ENCODE measurements around the gene UFL1.
"Not testable (repeated sequence)": the region's sequence is repeated elsewhere in the genome, so short reads cannot be mapped to it uniquely, and the experiment has no call there.

The UFL1 gene

DNA sequence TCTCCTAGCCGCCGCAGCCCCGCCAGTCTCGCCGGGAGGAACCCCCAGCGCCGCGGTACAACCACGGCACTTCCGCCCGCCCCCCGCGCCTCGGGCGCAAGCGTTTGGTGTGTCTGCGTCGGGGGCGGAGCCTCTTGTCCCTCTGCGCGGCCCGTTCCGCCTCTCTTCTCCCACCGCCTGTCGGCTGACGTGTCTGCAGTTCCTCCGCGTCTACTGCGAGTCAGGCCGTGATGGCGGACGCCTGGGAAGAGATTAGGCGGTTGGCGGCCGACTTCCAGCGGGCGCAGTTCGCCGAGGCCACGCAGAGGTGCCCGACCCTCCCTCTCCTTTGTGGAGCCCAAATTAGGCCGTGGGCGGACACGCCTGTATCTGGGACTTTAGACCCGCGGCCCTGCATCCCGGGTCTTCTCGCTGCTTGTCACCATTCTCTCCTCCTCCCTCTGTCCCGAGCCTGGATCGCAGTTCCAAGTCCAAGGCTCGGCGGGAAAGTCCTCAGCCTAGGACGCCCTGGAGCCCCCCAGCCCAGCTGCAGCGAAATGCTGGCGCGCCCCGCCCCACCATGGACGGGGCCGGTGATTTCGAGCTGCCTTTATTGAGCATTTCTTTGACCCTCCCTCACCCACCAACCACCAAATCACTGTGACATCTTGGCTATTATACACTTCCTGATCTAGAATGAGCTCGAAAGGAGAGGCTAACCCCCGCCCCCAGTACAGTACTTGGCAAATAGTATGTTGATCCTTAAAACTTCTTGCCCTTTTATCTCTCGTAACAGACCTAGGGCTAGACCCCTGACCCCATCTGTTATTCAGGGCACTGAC lies at the start of gene UFL1:
Gene UFL1 (plus strand): TSS at position 163 of the 821 bp plus-strand sequence. CDS start 68 bp downstream, at position 231.
- peak; percentile 90 for DNase-seq

DNA sequence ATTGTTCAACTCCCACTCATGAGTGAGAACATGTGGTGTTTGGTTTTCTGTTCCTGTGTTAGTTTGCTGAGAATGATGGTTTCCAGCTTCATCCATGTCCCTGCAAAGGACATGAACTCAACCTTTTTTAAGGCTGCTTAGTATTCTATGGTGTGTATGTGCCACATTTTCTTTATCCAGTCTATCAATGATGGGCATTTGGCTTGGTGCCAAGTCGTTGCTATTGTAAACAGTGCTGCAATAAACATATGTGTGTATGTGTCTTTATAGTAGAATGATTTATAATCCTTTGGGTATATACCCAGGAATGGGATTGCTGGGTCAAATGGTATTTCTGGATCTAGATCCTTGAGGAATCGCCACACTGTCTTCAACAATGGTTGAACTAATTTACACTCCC lies 49.3 kb upstream of the UFL1 start:
- not testable (repeated sequence) for DNase-seq

DNA sequence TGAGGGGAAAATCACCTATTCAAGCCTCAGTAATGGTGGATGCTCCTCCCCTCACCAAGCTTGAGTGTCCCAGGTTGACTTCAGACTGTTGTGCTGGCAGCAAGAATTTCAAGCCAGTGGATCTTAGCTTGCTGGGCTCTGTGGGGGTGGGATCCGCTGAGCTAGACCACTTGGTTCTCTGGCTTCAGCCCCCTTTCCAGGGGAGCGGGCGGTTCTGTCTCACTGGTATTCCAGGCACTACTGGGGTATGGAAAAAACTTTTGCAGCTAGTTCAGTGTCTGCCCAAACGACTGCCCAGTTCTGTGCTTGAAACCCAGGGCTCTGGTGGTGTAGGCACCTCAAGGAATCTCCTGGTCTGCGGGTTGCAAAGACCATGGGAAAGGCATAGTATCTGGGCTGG lies 42.9 kb upstream of the UFL1 start:
- no peak for DNase-seq

DNA sequence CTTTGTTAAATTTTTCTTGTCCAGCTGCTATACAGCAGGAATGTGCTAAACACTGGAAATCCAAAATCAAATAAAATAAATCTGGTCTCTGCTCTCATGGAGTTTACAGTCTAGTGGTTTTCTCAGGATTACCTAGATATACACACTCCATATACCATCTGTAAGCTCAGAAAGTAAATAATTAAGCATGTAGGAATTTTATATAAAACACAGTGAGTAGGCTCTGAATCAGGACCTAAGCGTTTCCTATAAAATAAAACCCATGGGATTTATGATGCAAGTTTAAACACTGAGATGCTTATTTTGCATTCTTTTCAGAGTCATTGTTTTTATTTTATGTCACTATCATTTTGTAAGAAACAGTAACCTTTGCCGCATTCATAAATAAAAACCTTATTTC lies 29.7 kb upstream of the UFL1 start:
- no peak for DNase-seq

DNA sequence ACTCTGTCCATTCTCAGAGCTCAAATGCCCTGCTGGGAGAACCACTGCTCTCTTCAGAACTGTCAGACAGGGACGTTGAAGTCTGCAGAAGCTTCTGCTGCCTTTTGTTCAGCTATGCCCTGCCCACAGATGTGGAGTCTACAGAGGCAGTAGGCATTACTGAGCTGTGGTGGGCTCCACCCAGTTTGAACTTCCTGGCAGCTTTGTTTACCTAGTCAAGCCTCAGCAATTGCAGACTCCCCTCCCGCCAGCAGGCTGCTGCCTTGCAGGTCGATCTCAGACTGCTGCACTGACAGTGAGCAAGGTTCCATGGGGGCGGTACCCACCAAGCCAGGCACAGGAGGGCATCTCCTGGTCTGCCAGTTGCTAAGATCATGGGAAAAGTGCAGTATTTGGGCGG lies 21.8 kb upstream of the UFL1 start:
- DNase-seq = no peak

DNA sequence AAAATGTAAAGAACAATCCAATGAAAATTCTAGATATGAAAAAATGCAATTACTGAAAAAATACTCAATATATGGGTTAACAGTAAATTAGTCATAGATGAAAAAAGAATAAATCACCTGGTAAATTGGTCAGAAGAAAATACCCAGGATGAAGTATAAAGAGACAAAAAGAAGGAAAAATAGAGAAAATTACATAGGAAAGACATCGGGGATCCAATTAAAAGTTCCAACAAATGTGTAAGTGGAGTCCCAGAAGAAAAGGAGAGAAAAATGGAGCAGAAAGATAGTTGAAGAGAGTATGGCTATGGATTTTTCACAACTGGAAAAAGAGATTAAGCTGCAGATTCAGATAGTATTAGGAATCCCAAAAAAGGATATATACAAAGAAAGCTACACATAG lies 18.7 kb upstream of the UFL1 start:
- no peak for DNase-seq

DNA sequence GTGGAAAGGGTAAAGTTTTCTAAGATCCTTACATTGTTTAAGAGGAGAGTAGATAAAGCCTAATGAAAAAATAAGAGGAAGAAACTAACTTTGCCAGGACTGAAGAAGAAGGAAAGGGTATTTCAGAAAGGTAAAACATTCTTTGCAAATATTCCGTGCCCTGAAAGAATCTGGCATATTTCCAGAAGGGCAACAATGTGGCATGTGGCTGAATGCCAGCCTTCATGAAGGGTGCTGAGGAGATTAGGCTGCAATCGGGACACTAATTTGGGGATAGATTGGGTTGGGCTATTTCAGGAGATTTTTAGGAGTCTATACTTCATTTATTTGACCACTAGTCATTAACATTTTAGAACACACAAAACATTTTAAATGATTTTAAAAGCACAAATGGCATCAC lies 16.2 kb upstream of the UFL1 start:
- no peak for DNase-seq

DNA sequence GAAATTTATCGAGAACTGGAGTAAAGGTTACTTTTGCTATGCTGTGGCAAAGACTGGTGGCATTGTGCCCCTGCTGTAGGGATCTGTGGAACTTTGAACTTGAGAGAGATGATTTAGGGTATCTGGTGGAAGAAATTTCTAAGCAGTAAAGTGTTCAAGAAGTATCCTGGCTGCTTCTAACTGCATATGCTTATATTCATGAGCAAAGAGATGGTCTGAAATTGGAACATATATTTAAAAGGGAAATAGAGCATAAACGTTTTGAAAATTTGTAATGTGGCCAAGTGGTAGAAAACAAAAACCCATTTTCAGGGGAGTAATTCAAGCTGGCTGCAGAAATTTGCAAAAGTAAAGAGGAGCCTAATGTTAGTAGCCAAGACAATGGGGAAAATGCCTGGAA lies 12.3 kb upstream of the UFL1 start:
- no peak for DNase-seq

DNA sequence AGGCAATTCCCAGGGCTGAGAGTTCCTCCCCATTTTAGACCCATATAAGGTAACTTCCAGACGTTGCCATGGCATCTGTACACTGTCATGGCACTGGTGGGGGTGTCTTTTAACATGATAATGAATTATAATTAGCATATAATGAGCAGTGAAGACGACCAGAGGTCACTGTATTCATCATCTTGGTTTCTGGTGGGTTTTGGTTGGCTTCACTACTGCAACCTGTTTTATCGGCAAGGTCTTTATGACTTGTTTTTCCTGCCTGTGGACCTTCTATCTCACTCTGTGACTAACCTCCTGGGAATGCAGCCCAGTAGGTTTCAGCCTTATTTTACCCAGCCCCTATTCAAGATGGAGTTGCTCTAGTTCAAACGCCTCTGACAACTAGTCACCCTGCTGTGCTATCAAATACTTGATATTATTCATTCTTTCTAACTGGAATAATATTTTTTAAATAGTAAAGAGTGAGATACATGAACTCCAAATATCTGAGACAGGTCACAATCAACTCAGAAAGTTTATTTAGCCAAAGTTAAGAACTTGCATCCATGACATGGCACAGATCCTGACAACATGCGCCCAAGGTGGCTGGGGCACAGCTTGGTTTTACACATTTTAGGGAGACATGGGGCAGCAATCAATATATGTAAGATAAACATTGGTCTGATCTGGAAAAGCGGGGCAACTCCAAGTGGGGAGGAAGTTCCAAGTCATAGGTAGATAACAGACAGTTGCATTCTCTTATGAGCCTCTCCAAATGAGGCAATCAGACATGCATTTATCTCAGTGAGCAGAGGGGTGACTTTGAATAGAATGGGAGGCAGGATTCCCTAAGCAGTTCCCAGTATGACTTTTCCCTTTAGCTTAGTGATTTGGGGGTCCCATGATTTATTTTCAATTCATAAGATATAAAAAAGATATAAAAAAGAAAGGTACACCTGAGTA lies 1.2 kb upstream of the UFL1 start:
- no peak for DNase-seq

DNA sequence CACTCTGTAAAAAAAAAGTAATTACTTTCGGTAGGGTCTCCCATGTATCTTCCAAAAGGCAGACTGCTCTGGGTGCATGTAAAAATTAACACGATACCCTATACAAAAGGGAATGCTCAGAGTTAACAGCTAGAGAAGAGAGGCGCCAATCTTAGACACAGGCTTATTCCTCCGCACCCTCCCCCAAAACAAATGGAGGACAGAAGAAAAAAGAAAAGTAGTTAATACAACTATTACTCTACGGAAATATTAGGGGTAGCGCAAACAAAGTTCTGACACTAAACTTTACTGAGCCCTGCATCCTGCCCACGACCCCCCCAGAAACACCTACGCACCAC lies 331 bp upstream of the UFL1 start:
- DNase-seq = no peak

DNA sequence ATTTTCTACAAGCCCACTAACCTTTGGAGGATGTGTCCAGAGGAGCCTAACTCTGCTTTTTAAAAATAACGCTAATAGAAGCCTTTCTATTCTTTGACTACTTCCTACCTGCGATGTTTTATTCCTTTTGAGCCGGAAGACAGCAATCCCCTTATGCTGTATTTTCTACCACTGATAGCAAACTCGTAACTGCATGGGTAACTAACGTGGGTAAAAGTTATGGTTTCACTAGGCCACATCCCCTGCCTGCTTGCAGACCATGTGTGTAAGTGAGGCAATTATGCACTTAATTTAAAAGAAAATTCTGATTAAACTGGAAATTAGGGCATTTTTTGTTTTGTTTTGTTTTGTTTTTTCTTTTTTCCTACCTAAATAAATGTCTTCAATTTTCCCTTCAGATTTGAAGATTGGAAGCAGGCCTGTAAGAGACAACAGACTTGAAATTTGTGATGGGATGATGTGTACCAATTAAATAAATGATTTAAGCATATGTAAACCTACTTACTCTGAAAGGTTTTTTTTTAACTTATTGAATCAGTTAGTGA lies 931 bp downstream of the UFL1 start:
- no peak for DNase-seq

DNA sequence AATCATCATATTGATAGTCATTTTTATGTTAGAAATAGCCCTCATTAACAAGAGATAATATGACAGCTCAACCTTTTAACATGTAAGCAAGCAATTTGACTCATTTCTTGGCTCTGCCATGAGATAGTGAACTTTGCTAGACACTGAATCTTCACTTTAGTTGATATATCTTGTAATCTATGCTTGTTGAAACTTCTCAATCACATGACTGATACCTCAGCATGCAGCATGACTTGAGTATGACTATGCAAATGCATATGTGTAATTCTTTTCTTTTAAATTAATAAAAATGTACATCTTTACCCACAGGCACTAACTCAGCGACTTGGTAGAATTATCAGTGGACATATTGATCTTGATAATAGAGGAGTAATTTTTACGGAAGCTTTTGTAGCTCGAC lies 6.6 kb downstream of the UFL1 start:
- no peak for DNase-seq

DNA sequence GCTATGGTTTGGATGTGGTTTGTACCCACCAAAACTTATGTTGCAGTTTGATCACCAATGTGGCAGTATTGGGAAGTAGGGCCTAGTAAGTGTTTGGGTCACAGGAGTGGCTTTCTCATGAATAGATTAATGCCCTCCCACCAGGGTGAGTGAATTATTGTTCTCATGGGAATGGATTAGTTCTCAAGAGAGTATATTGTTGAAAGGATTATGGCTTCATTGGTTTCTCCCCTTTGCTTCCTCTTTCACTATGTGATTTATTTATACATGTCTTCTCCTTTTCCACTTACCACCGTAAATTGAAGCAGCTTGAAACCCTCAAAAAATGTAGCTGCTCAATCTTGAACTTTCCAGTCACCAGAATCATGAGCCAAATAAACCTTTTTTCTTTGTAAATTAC lies 10.8 kb downstream of the UFL1 start:
- no peak for DNase-seq

DNA sequence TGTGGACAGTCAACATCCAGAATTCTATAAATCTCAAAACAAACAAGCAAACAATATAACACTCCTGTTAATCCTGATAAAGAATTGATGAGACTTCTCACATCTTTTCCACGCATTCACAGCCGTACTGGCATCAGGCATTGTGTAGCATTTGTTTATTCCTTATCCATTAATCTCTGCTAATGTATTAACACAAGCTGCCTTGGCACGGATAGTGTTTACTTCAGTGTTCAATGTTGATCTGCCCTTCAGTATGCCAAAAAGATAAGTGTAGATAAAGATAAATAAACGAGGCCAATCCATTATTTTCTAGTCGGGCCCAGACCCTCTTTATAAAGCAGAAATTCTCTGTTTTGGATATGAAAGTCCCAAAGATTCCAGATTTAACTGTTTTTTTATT lies 16.1 kb downstream of the UFL1 start:
- DNase-seq = no peak

DNA sequence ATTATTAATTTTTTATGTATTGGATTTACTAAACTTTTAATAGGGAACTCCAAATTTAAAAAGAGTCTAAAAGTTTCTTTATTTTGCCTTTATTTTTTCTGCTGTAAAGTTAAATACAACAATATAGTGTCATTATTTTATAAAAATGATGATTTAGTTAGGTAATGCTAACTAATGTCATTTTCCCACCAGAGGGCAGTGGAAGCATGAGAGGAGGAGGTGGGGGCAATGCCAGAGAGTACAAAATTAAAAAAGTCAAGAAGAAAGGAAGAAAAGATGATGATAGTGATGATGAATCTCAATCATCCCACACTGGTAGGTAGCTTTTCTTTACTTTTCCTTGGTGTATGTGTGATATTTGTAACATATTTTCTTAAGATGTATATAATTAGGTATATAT lies 21.1 kb downstream of the UFL1 start:
- DNase-seq = peak; percentile 3

DNA sequence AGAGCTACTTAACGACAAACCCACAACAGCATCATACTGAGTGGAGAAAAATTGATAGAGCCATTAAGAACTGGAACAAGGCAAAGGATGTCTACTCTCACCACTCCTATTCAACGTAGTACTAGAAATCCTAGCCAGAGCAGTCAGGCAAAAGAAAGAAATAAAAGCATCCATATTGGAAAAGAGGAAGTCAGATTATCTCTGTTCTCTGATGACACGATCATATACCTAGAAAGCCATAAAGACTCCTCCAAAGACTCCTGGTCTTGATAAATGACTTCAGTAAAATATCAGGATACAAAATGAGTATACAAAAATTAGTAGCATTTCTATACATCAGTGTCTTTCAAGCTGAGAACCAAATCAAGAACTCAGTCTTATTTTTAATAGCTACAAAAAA lies 24.3 kb downstream of the UFL1 start:
- DNase-seq = no peak

DNA sequence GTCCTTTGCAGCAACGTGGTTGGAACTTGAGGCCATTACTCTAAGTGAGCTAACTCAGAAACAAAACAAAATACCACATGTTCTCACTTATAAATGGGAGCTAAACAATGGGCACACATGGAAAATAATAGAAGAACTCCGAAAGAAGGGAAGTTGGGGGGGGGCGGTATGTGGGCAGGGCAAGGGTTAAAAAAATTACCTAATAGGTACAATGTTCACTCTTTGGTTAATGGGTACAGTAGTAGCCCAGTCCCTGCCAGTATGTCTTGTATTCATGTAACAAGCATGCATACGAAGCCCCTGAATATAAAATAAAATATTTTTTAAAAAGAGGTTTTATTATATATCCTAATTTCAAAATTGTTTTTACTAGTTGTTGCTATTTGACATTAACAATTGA lies 26.0 kb downstream of the UFL1 start:
- DNase-seq = no peak

DNA sequence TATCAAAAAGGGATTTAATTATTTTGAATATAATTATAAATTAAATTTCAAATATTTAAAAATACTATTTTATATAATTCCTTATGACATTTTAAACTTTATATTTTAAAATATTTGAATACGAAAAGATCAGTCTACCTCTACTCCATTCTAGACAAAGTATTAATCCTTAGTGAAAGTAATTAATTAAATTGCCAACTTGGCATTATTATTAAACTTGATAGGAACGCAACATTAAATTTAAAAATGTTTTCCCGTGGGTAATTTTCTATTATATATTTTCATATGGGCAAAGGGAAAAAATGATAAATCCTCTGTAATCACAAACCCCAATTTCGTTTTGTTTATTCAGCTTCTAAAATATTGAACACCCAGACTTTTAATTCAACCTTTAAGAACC lies 33.0 kb downstream of the UFL1 start:
- DNase-seq = no peak

DNA sequence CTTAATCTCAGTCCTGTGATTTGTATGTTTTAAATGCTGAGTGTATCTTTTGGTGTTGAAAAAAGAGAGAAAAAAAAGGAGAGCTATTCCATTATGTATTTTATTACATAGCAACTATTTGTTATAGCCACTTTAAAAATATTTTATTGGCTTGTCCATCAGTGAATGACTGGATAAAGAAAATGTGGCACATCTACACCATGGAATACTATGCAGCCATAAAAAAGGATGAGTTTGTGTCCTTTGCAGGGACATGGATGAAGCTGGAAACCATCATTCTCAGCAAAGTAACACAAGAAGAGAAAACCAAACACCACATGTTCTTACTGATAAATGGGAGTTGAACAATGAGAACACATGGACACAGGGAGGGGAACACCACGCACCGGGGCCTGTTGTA lies 38.1 kb downstream of the UFL1 start:
- not testable (repeated sequence) for DNase-seq

DNA sequence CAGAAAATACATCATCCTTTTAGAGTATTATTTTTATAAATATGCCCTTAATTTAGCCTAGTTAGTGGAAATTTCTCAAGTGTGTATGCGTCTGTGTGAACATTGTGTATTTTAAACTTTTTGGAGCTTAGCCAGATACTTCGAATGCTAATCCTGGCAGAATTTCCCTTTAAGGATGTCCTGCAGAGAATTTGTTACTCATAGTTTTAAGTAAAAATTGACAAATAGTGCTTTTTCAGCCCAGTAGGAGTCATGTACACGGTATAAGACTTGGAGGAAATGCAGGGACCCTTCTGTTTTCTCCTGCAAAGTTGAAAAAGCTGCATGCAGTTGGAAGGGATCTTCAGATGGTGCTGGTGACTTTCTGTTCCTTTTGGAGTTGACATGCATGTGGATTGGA lies 41.3 kb downstream of the UFL1 start, which contains the start of gene FHL5:
Gene FHL5 (plus strand): TSS at position 243 of the 400 bp plus-strand sequence. CDS start 40,486 bp downstream, outside the sequence.
- no peak for DNase-seq

DNA sequence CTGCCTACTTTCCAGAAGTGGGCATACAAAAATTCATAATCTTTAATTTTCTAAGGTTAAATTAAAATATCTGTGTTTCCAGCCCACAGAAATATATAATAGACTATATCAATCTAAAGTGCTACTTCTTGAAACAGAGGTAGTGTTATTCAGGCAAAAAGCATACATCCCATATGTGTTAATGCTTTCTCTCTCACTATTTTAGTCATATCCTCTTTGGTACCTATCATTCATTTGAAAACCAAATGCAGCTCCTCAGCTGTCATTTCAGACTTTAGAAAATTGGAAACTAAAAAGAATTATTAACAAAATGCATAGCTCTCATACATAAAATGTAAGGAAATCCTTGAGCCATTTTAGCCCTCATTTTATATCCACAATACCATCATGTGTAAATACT lies 42.2 kb downstream of the UFL1 start:
- DNase-seq = no peak

DNA sequence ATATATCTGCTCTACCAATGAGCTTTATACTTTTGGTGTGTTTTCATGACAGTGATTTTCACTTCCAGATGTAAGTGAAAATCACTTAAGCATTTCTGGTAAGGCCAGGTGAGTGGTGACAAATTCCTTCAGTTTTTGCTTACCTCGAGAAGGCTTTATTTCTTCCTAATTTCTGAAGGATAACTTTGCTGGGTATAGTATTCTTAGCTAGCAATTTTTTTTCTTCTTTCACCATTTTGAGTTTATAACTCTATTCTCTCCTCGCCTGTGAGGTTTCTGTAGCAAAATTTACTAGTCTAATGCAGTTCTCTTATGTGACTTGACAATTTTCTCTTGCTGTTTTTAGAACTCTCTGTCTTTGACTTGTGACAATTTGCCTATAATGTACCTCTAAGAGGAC lies 48.4 kb downstream of the UFL1 start:
- DNase-seq = no peak

DNA sequence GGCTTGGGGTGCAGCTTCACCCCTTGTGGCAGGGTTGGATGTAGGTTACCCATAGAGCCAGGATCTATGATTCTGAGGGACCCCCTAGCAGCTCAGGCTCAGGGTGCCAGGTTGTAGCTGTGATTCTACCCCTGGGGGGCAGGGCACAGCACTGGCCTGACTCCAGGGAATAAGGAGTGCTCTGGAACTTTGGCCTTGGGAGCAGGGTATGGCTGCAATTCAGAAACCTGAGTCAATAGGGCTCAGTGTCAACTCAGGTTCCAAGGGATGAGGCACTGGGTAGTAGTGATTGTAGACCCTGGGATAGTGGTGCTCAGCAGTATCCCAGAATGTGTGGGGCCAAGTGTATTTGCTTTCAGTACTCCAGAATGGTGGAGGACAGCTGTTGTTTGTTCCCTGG lies 49.9 kb downstream of the UFL1 start:
- no peak for DNase-seq

DNA sequence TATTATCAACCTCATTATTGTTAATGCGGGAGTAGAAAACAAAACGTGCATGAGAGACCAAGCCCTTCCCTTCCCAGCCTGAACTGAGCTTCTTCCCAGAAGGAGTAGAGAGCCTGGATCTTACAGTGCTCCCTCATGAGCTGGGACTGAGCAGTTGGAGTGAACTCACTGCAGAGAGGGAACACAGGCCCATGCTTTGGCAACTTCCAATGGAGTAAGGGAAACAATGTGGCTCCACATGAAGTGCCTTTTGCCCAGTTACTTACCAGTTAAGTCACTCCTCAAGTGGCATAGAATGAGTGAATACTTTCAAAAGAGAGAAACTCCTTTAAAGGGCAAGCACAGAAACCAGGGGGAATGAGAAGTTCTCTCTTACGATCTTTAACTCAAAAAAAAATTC lies 53.8 kb downstream of the UFL1 start:
- DNase-seq = no peak
